Placental epithelial cell (primary cell): ENCODE measurements around the gene NPC1. TPM values are rescaled to one million over a fixed set of nuclear protein-coding genes. Genes with fewer than 3 reads are reported as not detected.

ENCODE experiments used
- small RNA-seq: library from RNA; depleted of rRNA; stranded (forward); fragments of <200 nt; gene quantifications from one replicate; pipeline ENCODE3, GENCODE V24; 2012
- total RNA-seq: library from RNA; depleted of rRNA; stranded (reverse); fragments of >200 nt; gene quantifications from 2 replicates; pipeline ENCODE4 v1.2.3, GENCODE V29; 2012

NPC1 gene
- 78.1 and 83.8 TPM in 2 replicates for total RNA-seq

DNA sequence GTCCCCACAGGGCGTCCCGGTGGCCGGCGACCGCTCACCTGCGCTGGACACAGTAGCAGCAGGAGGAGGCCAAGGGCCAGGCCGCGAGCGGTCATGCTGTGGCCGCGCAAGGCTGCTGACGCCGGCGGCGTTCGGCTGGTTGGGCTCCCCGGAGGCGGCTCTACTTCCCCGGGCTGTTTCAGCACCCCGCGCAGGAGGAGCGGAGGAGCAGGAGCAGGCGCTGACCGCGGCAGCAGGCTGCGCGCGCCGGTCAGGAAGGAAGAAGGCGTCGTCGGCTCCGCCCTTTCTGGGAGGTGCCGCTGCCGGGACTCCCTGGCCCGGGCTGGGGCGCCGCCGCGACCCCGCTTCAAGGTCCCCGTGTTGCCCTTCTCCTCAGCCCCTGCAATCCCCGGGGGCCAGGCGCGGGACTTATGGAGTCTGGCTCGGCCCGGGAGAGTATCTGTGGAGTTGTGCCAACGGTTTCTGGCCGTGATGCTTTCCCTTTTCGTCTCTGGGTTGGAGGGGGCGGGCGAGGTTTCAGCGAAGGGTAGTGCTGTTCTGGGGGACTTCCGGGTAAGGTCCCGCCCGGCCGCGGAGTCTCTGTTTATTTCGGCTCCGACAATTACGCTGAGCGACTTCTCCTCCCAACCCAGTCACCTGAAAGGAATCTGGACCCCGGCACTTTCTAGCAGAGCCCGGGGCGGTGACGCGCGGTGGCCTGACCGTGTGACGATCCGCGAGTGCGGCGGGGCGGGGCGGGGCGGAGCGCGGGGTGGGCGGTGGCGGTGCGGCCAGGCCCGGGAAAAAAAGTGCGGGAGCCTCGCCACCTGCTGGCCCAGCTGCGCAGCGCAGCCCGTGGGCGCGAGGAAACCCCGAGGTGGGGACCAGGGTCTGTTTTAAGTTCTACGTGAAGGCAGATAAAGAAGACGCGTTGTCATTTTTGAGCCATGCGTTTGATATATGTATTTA, at the start of gene NPC1:
NPC1 (minus strand) TSS at position 258 of the 948 bp plus-strand sequence; CDS start at position 95, 163 bp downstream.

GRCh38 chr18:23503038-23503962, 83.0 kb downstream of the NPC1 start, which contains the start of gene RMC1:
Gene RMC1, plus strand, starts transcription at chr18:23503511. Its CDS starts 108 bp downstream, at chr18:23503619.

Small RNAs within 50 kb of the gene (small RNA-seq; reads per million reads assigned to genes)
- gene AC026634.1 (not detected), gene RF00019 (not detected)

Other genes starting within 250 kb of the NPC1 start
- 56.9 and 62.6 TPM in 2 replicates for gene RIOK3, start 133.2 kb downstream of the NPC1 start, total RNA-seq
- 16.1 and 25.2 TPM in 2 replicates for gene RMC1, start 83.0 kb downstream of the NPC1 start, total RNA-seq
- gene ANKRD29, start 76.4 kb upstream of the NPC1 start, total RNA-seq: 0.11 and 0.39 TPM in 2 replicates
- 1,048 and 1,921 TPM in 2 replicates for gene LAMA3, start 102.9 kb upstream of the NPC1 start, total RNA-seq